ENCODE data around the gene TRIM63. TPM values are rescaled to one million over a fixed set of nuclear protein-coding genes. Genes with fewer than 3 reads are reported as not detected.

Gene TRIM63
- total and polyA plus RNA-seq, 2 donors (not counting 1 experiment from before 2014, with no cell fraction given) = not detected

DNA sequence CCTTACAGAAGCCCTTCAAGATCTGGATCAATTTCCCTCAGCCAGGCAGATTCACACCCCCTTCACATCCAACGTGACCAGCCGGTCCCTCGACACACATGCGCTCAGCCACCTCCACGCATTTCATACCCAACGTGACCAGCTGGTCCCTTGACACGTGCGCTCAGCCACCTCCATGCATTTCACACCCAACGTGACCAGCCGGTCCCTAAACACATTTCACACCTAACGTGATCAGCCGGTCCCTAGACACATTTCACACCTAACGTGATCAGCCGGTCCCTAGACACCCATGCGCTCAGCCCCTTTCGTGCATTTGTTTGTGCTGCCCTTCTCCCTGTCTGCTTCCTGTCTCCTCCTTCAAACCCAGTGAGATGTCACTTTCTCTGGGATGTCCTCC lies 60.7 kb downstream of the TRIM63 start:
- TF ChIP-seq, protein P1, sequence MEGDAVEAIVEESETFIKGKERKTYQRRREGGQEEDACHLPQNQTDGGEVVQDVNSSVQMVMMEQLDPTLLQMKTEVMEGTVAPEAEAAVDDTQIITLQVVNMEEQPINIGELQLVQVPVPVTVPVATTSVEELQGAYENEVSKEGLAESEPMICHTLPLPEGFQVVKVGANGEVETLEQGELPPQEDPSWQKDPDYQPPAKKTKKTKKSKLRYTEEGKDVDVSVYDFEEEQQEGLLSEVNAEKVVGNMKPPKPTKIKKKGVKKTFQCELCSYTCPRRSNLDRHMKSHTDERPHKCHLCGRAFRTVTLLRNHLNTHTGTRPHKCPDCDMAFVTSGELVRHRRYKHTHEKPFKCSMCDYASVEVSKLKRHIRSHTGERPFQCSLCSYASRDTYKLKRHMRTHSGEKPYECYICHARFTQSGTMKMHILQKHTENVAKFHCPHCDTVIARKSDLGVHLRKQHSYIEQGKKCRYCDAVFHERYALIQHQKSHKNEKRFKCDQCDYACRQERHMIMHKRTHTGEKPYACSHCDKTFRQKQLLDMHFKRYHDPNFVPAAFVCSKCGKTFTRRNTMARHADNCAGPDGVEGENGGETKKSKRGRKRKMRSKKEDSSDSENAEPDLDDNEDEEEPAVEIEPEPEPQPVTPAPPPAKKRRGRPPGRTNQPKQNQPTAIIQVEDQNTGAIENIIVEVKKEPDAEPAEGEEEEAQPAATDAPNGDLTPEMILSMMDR (IDR thresholded peaks at IDR 0.05) = no peak
- TF ChIP-seq EZH2 (IDR thresholded peaks at IDR 0.05; ENCODE audit: borderline replicate concordance, insufficient read depth, low read depth, low read length, poor library complexity, severe bottlenecking) = no peak
- Histone ChIP-seq H4K20me1 (ENCODE audit: control insufficient read depth, insufficient read depth, low read length, poor library complexity, severe bottlenecking) (no peaks in the 10 kb centered on the region), H3K36me3 (replicated peaks in 1 of 2; ENCODE audit: control extremely low read depth in 1 of 2, control insufficient read depth in 1 of 2, extremely low read depth in 1 of 2, insufficient read depth in 2 of 2, low read length in 1 of 2) (no peaks in the 10 kb centered on the region), H3K27me3 (replicated peaks in 1 of 4; ENCODE audit: control extremely low read depth in 1 of 4, control insufficient read depth in 3 of 4, insufficient read depth in 4 of 4, low read length in 3 of 4) (no peaks in the 10 kb centered on the region), H3K79me2 (ENCODE audit: control insufficient read depth, insufficient read depth, low read length) (no peaks in the 10 kb centered on the region), H3K9ac (ENCODE audit: low read length) (no peak overlapping the region), H3K4me2 (replicated peaks; ENCODE audit: low read depth, low read length, poor library complexity, severe bottlenecking) (no peak overlapping the region), H3K9me3 (ENCODE audit: control extremely low read depth in 1 of 3, control insufficient read depth in 2 of 3, insufficient read depth in 1 of 3, low read length in 2 of 3) (no peaks in the 10 kb centered on the region), H3K4me1 (ENCODE audit: control insufficient read depth in 2 of 2, insufficient read depth in 2 of 2, low read length in 2 of 2) (no peaks in the 10 kb centered on the region), H2AFZ (ENCODE audit: insufficient read depth, low read depth, low read length, poor library complexity, severe bottlenecking) (no peak overlapping the region), H3K4me3 (ENCODE audit: control extremely low read depth in 1 of 5, extremely low read depth in 1 of 5, insufficient read depth in 1 of 5, low read depth in 2 of 5, low read length in 4 of 5) (no peak overlapping the region), H3K27ac (ENCODE audit: low read length in 2 of 2) (no peak overlapping the region)
- Mint-ChIP-seq H3K9me3 (ENCODE audit: insufficient read depth) (no peaks in the 10 kb centered on the region), H3K4me3 (no peak overlapping the region), H3K4me1 (no peaks in the 10 kb centered on the region), H3K27me3 (peaks cover 8% of the 10 kb centered on the region), H3K27ac (no peak overlapping the region)
- POLR2A ChIA-PET = no interaction called here
- DNase-seq (no peak), ATAC-seq (ENCODE audit: low read depth) (no peak)
- CTCF ChIA-PET = no interaction called here
- 95% methylated on average over 16 of the region's 16 CpGs for WGBS (ENCODE audit: insufficient coverage)
- intact Hi-C loops (cut with micrococcal nuclease) = no loop called here

DNA sequence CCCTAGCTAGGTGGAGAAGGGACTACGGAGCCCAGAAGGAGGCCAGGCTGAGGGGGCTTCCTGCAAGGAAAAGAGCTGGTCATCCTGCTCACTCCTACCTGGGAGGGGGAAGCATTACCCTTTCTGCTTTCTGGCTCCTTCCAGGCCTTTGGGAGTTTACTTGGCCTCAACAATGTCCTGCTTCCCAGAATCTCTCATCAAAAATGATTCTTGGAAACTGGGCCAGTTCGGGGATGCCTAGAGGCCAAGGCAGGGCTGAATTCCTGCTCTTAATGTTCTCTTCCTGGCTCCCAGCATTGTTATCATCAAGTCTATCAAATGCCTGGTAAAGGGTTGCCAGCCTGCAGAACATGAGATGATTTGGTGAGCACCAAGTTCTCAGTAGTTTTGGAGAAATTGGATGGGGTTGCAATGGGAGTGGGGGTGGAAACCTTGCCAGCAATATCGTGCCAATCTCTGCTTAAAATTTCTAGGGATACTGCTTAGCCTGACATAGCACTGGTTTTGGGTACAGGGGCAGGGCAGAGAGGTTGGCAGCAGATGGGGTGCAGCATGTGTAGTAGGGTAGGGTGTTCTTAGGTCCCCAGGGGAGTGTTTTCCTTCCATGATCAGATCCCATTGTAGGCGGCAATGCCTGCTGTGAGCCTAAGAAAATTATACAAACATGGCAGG lies 61.9 kb downstream of the TRIM63 start:
- ChIA-PET CTCF (interaction anchor here (0.6 kb wide), 1 partner anchor 9 kb away, joined by 3 read pairs; no protein-coding TSS in a partner anchor), POLR2A (no interaction called here)
- H3K4me1 ChIP-seq (ENCODE audit: control insufficient read depth in 2 of 2, insufficient read depth in 2 of 2, low read length in 2 of 2) = no peaks in the 10 kb centered on the region
- no peaks in the 10 kb centered on the region for H3K79me2 ChIP-seq (ENCODE audit: control insufficient read depth, insufficient read depth, low read length)
- no peaks in the 10 kb centered on the region for H3K27me3 ChIP-seq (replicated peaks in 1 of 4; ENCODE audit: control extremely low read depth in 1 of 4, control insufficient read depth in 3 of 4, insufficient read depth in 4 of 4, low read length in 3 of 4)
- intact Hi-C loops (cut with micrococcal nuclease) = no loop called here
- Mint-ChIP-seq H3K9me3 (ENCODE audit: insufficient read depth) (no peaks in the 10 kb centered on the region), H3K4me3 (no peak overlapping the region), H3K4me1 (no peaks in the 10 kb centered on the region), H3K27ac (no peak overlapping the region), H3K27me3 (peaks cover 8% of the 10 kb centered on the region)
- ATAC-seq (ENCODE audit: low read depth) = no peak
- H4K20me1 ChIP-seq (ENCODE audit: control insufficient read depth, insufficient read depth, low read length, poor library complexity, severe bottlenecking) = no peaks in the 10 kb centered on the region
- H3K36me3 ChIP-seq (replicated peaks in 1 of 2; ENCODE audit: control extremely low read depth in 1 of 2, control insufficient read depth in 1 of 2, extremely low read depth in 1 of 2, insufficient read depth in 2 of 2, low read length in 1 of 2) = no peaks in the 10 kb centered on the region
- no peak for DNase-seq
- H3K9ac ChIP-seq (ENCODE audit: low read length) = no peak overlapping the region
- WGBS (ENCODE audit: insufficient coverage) = 100% methylated on average over 4 of the region's 4 CpGs
- TF ChIP-seq, protein P1 (IDR thresholded peaks at IDR 0.05) = no peak
- no peak for TF ChIP-seq EZH2 (IDR thresholded peaks at IDR 0.05; ENCODE audit: borderline replicate concordance, insufficient read depth, low read depth, low read length, poor library complexity, severe bottlenecking)
- no peak overlapping the region for H2AFZ ChIP-seq (ENCODE audit: insufficient read depth, low read depth, low read length, poor library complexity, severe bottlenecking)
- no peak overlapping the region for H3K4me2 ChIP-seq (replicated peaks; ENCODE audit: low read depth, low read length, poor library complexity, severe bottlenecking)
- H3K9me3 ChIP-seq (ENCODE audit: control extremely low read depth in 1 of 3, control insufficient read depth in 2 of 3, insufficient read depth in 1 of 3, low read length in 2 of 3) = no peaks in the 10 kb centered on the region
- no peak overlapping the region for H3K4me3 ChIP-seq (ENCODE audit: control extremely low read depth in 1 of 5, extremely low read depth in 1 of 5, insufficient read depth in 1 of 5, low read depth in 2 of 5, low read length in 4 of 5)
- H3K27ac ChIP-seq (ENCODE audit: low read length in 2 of 2) = no peak overlapping the region

Measured in B cell (primary cell).